ENCODE results near the gene ZBTB12.

Gene ZBTB12

GRCh38 chr6:31850765-31851484 is 51.0 kb downstream of the ZBTB12 start:
- no peak overlapping the region for H3K27ac Mint-ChIP-seq
- ATAC-seq (replicated peaks) (no peak), DNase-seq (no peak)
- no peaks in the 10 kb centered on the region for H3K27me3 Mint-ChIP-seq
- H3K9me3 Mint-ChIP-seq: no peaks in the 10 kb centered on the region
- no peak overlapping the region for H3K4me3 Mint-ChIP-seq
- H3K4me1 Mint-ChIP-seq: no peaks in the 10 kb centered on the region
- peaks cover 10 to 19% of the 10 kb centered on the region in 2 donors for H3K36me3 Mint-ChIP-seq
